SK-N-SH (cell line): Measurements from ENCODE around the gene MISFA. TPM values are rescaled to one million over a fixed set of nuclear protein-coding genes. Genes with fewer than 3 reads are reported as not detected.

Experiments
- CTCF ChIA-PET: fragments of 300-600, 350-600 bp; formaldehyde crosslinking; extraction: SDS; loops from one replicate; lab custom pipeline; 2021; lab: Yijun Ruan, JAX
- POLR2A ChIA-PET: fragments of 350-600 bp; sonication (Branson Sonifier 250); formaldehyde crosslinking; extraction: SDS; loops from one replicate; lab custom pipeline; 2020; ENCODE audit warnings: antibody characterized with exemption, inconsistent platforms; lab: Yijun Ruan, JAX
- DNase-seq: peaks from one replicate; pipeline ENCODE4 v3.0.0; 2012
- H2AFZ ChIP-seq: fragments of 200-600 bp; sonication (generic); 2 replicates; pipeline ENCODE4 v1.8.1; 2016; ENCODE audit warnings: antibody characterized with exemption, mild to moderate bottlenecking, low read depth
- H3F3A ChIP-seq: fragments of 200-600 bp; sonication (generic); replicated peaks from 2 replicates; pipeline ENCODE3; 2016; ENCODE audit warnings: antibody characterized with exemption, mild to moderate bottlenecking; ENCODE audit not compliant: insufficient read depth
- H3K27ac ChIP-seq, 2 experiments: fragments of 200-500 bp in 1 of 2; fragments of 200-600 bp in 1 of 2; sonication (Bioruptor generic) in 1 of 2; sonication (generic), shearing (Covaris generic) in 1 of 2; 2 replicates each; pipeline versions ENCODE4 v1.5.1 to v1.6.1; 2014 to 2016; ENCODE audit warnings: low read depth in 2 of 2, inconsistent platforms in 1 of 2, low read length in 1 of 2, mild to moderate bottlenecking in 1 of 2, mixed read lengths in 1 of 2
- H3K27me3 ChIP-seq: fragments of 200-600 bp; sonication (generic), shearing (Covaris generic); 2 replicates; pipeline ENCODE4 v1.6.1; 2016; ENCODE audit warnings: mixed run types; ENCODE audit not compliant: insufficient read depth
- H3K36me3 ChIP-seq, 2 experiments: fragments of 200-500 bp in 1 of 2; fragments of 200-600 bp in 1 of 2; sonication (Bioruptor generic) in 1 of 2; sonication (generic) in 1 of 2; replicated peaks in 1 of 2; 2 replicates each; pipeline versions ENCODE3 to v1.5.1; 2014 to 2016; ENCODE audit warnings: low read length in 1 of 2, mild to moderate bottlenecking in 1 of 2; ENCODE audit not compliant: insufficient read depth in 2 of 2, control insufficient read depth in 1 of 2
- H3K4me1 ChIP-seq, 2 experiments: fragments of 200-500 bp in 1 of 2; fragments of 200-600 bp in 1 of 2; sonication (Bioruptor generic) in 1 of 2; sonication (generic), shearing (Covaris generic) in 1 of 2; 2 replicates each; pipeline versions ENCODE4 v1.5.1 to v1.6.1; 2014 to 2016; ENCODE audit warnings: low read depth in 1 of 2, low read length in 1 of 2, mixed run types in 1 of 2; ENCODE audit not compliant: insufficient read depth in 2 of 2, control insufficient read depth in 1 of 2
- H3K4me2 ChIP-seq: fragments of 200-600 bp; sonication (generic), shearing (Covaris generic); 2 replicates; pipeline ENCODE4 v1.6.1; 2017; ENCODE audit warnings: mixed run types
- H3K4me3 ChIP-seq, 2 experiments: fragments of 200-500 bp in 1 of 2; fragments of 200-600 bp in 1 of 2; sonication (Bioruptor generic) in 1 of 2; sonication (generic), shearing (Covaris generic) in 1 of 2; 2 replicates each; pipeline versions ENCODE4 v1.5.1 to v1.8.1; 2014 to 2016; ENCODE audit warnings: low read depth in 2 of 2, inconsistent platforms in 1 of 2, low read length in 1 of 2, mild to moderate bottlenecking in 1 of 2, mixed read lengths in 1 of 2, moderate library complexity in 1 of 2
- H3K79me2 ChIP-seq: fragments of 200-600 bp; sonication (generic); 2 replicates; pipeline ENCODE4 v1.8.1; 2017; ENCODE audit warnings: mild to moderate bottlenecking; ENCODE audit not compliant: insufficient read depth
- H3K9ac ChIP-seq: fragments of 200-600 bp; sonication (generic); 2 replicates; pipeline ENCODE4 v1.6.1; 2017; ENCODE audit warnings: mixed run types
- H3K9me2 ChIP-seq: fragments of 200-600 bp; sonication (generic); 2 replicates; pipeline ENCODE4 v1.6.1; 2017; ENCODE audit warnings: mixed run types
- H3K9me3 ChIP-seq: fragments of 200-600 bp; sonication (generic); 2 replicates; pipeline ENCODE4 v1.6.1; 2017; ENCODE audit warnings: mixed run types, mild to moderate bottlenecking, moderate library complexity
- H4K20me1 ChIP-seq: fragments of 200-600 bp; sonication (generic); 2 replicates; pipeline ENCODE4 v1.6.1; 2017; ENCODE audit warnings: mild to moderate bottlenecking, mixed run types; ENCODE audit not compliant: insufficient read depth
- CHD2 ChIP-seq: fragments of 150-350 bp; IDR thresholded peaks from 2 replicates; pipeline ENCODE4 v1.6.1; 2018; ENCODE audit warnings: low read length; ENCODE audit not compliant: partially characterized antibody
- EP300 ChIP-seq, 2 experiments: IDR thresholded peaks; 2 replicates each; pipeline versions ENCODE4 v1.4.0 to v1.6.1; 2012; ENCODE audit warnings: borderline replicate concordance in 1 of 2, low read depth in 1 of 2, low read length in 1 of 2
- FOSL2 ChIP-seq: IDR thresholded peaks from 2 replicates; pipeline ENCODE4 v1.4.0; 2012; ENCODE audit warnings: low read depth, mild to moderate bottlenecking, moderate library complexity, borderline replicate concordance
- FOXJ3 ChIP-seq: sonication (generic); formaldehyde crosslinking; IDR thresholded peaks from 2 replicates; pipeline ENCODE4 v1.5.1; 2020; ENCODE audit warnings: mild to moderate bottlenecking, missing genetic modification reagents
- FOXM1 ChIP-seq: IDR thresholded peaks from 2 replicates; pipeline ENCODE4 v1.4.0; 2012; ENCODE audit warnings: low read depth, mild to moderate bottlenecking
- GABPA ChIP-seq: IDR thresholded peaks from 2 replicates; pipeline ENCODE4 v1.4.0; 2012; ENCODE audit warnings: low read depth, mild to moderate bottlenecking
- JUND ChIP-seq: IDR thresholded peaks from 2 replicates; pipeline ENCODE4 v1.4.0; 2012
- MAX ChIP-seq: IDR thresholded peaks from 2 replicates; pipeline ENCODE4 v1.4.0; 2012; ENCODE audit warnings: low read depth
- MEF2A ChIP-seq: IDR thresholded peaks from 2 replicates; pipeline ENCODE4 v1.4.0; 2012; ENCODE audit warnings: low read depth, borderline replicate concordance
- MXI1 ChIP-seq: IDR thresholded peaks from 2 replicates; pipeline ENCODE4 v1.6.1; 2012; ENCODE audit warnings: mild to moderate bottlenecking, low read depth, low read length, improper control_type of control experiment
- NFIC ChIP-seq: IDR thresholded peaks from 2 replicates; pipeline ENCODE4 v1.4.0; 2012; ENCODE audit warnings: borderline replicate concordance
- NRF1 ChIP-seq: IDR thresholded peaks from 2 replicates; pipeline ENCODE4 v1.6.1; 2012; ENCODE audit warnings: low read depth, mild to moderate bottlenecking, low read length
- REST ChIP-seq: IDR thresholded peaks from 2 replicates; pipeline ENCODE4 v1.6.1; 2012; ENCODE audit warnings: mild to moderate bottlenecking, low read depth, low read length, moderate library complexity
- SIN3A ChIP-seq: IDR thresholded peaks from 2 replicates; pipeline ENCODE4 v1.6.1; 2012; ENCODE audit warnings: low read depth, mild to moderate bottlenecking, low read length, moderate library complexity, borderline replicate concordance
- TEAD4 ChIP-seq: IDR thresholded peaks from 2 replicates; pipeline ENCODE4 v1.4.0; 2012; ENCODE audit warnings: mild to moderate bottlenecking, borderline replicate concordance; ENCODE audit not compliant: insufficient read depth
- ZBTB33 ChIP-seq: IDR thresholded peaks from 2 replicates; pipeline ENCODE4 v1.4.0; 2012; ENCODE audit warnings: low read depth, borderline replicate concordance
- WGBS: methylation state at CpG from one replicate; pipeline ENCODE4 v1.1.6; 2017; ENCODE audit warnings: low lambda C conversion rate; 5-methylcytosine and 5-hydroxymethylcytosine counted together
- polyA plus RNA-seq, 3 experiments: library from polyadenylated mRNA; depleted of rRNA; stranded (reverse); fragments of >200 nt; gene quantifications; 2 replicates each; pipeline ENCODE4 v1.2.3, GENCODE V29; 2012
- TF ChIP-seq, protein P1 (sequence below): IDR thresholded peaks from 2 replicates; pipeline ENCODE4; 2012
- TF ChIP-seq, protein P2 (sequence below): IDR thresholded peaks from 2 replicates; pipeline ENCODE4 v1.4.0; 2012; ENCODE audit warnings: low read depth, borderline replicate concordance

Gene MISFA
- polyA plus RNA-seq, 1 of the 3 experiments (the other 2 are of a cell fraction): 2.4 TPM

GRCh38 chr11:18614667-18615066 is 15.1 kb downstream of the MISFA start:
- Histone ChIP-seq H3F3A (peaks cover 13% of the 10 kb centered on the region), H3K9me3 (no peaks in the 10 kb centered on the region), H3K4me2 (no peak overlapping the region), H3K27me3 (no peaks in the 10 kb centered on the region), H3K9ac (no peak overlapping the region), H3K4me3 (no peak overlapping the region), H3K9me2 (no peaks in the 10 kb centered on the region), H2AFZ (no peak overlapping the region), H3K4me1 (no peaks in the 10 kb centered on the region), H4K20me1 (peaks cover 4% of the 10 kb centered on the region; the same call in 1 of the 2 replicates), H3K27ac (no peak overlapping the region), H3K79me2 (peaks cover 76% of the 10 kb centered on the region), H3K36me3 (peaks cover 53 to 54% of the 10 kb centered on the region in 2 experiments)
- 100% methylated on average over 5 of the region's 10 CpGs for WGBS
- DNase-seq: no peak
- POLR2A ChIA-PET: no interaction called here
- TF ChIP-seq, protein P1, sequence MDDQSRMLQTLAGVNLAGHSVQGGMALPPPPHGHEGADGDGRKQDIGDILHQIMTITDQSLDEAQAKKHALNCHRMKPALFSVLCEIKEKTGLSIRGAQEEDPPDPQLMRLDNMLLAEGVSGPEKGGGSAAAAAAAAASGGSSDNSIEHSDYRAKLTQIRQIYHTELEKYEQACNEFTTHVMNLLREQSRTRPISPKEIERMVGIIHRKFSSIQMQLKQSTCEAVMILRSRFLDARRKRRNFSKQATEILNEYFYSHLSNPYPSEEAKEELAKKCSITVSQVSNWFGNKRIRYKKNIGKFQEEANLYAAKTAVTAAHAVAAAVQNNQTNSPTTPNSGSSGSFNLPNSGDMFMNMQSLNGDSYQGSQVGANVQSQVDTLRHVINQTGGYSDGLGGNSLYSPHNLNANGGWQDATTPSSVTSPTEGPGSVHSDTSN: no peak
- TF ChIP-seq CHD2 (no peak), EP300 (IDR thresholded peaks at IDR 0.05; ENCODE audit: borderline replicate concordance in 1 of 2, low read depth in 1 of 2, low read length in 1 of 2) (no peak), JUND (no peak), MXI1 (no peak), GABPA (no peak), FOXM1 (no peak), MAX (no peak), TEAD4 (no peak), FOXJ3 (no peak), FOSL2 (no peak), ZBTB33 (no peak), MEF2A (no peak), NRF1 (no peak), REST (no peak), NFIC (no peak), SIN3A (no peak)
- TF ChIP-seq, protein P2, sequence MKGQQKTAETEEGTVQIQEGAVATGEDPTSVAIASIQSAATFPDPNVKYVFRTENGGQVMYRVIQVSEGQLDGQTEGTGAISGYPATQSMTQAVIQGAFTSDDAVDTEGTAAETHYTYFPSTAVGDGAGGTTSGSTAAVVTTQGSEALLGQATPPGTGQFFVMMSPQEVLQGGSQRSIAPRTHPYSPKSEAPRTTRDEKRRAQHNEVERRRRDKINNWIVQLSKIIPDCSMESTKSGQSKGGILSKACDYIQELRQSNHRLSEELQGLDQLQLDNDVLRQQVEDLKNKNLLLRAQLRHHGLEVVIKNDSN: no peak
- CTCF ChIA-PET: no interaction called here
